Endothelial cell of umbilical vein (primary cell): ENCODE results near the gene CELSR1.

Experiments
- CTCF ChIP-seq, 2 donors: IDR thresholded peaks; 1 replicate in 1 of 2; 2 replicates in 1 of 2; pipeline ENCODE4 v1.5.1; 2011; ENCODE audit warnings: low read length in 2 of 2, mild to moderate bottlenecking in 2 of 2, moderate library complexity in 2 of 2, control low read depth in 1 of 2, inconsistent platforms in 1 of 2, low read depth in 1 of 2; ENCODE audit not compliant: insufficient read depth in 1 of 2; ENCODE audit errors: extremely low read depth in 1 of 2
- EZH2 ChIP-seq: IDR thresholded peaks from 2 replicates; pipeline ENCODE4 v1.6.1; 2012; ENCODE audit warnings: borderline replicate concordance, low read depth, mild to moderate bottlenecking, moderate library complexity, low read length, inconsistent platforms; ENCODE audit not compliant: severe bottlenecking
- FOS ChIP-seq: IDR thresholded peaks from 2 replicates; pipeline ENCODE4 v1.6.1; 2011; ENCODE audit warnings: mild to moderate bottlenecking, low read length, moderate library complexity, borderline replicate concordance; ENCODE audit not compliant: insufficient read depth
- GATA2 ChIP-seq: IDR thresholded peaks from 2 replicates; pipeline ENCODE4 v1.7.0; 2011; ENCODE audit warnings: low read depth, mild to moderate bottlenecking, moderate library complexity, mixed read lengths, low read length; ENCODE audit not compliant: insufficient read length, insufficient read depth
- JUN ChIP-seq: IDR thresholded peaks from 2 replicates; pipeline ENCODE4 v1.6.1; 2011; ENCODE audit warnings: borderline replicate concordance, low read depth; ENCODE audit not compliant: insufficient read length, insufficient read depth
- MAX ChIP-seq: IDR thresholded peaks from 2 replicates; pipeline ENCODE4 v1.6.1; 2011; ENCODE audit not compliant: insufficient read depth, insufficient read length
- POLR2A ChIP-seq: IDR thresholded peaks from 2 replicates; pipeline ENCODE4 v1.6.1; 2012; ENCODE audit warnings: low read depth, mild to moderate bottlenecking, control low read depth, low read length
- POLR2AphosphoS5 ChIP-seq: IDR thresholded peaks from 2 replicates; pipeline ENCODE4 v1.6.1; 2012; ENCODE audit warnings: low read depth, mild to moderate bottlenecking, control low read depth, low read length, moderate library complexity; ENCODE audit not compliant: insufficient read depth

- no peak for TF ChIP-seq EZH2
- TF ChIP-seq CTCF (IDR thresholded peaks at IDR 0.05; ENCODE audit: extremely low read depth in 1 of 2, insufficient read depth in 1 of 2, low read depth in 1 of 2, low read length in 2 of 2): no peak
- no peak for TF ChIP-seq MAX
- no peak for TF ChIP-seq POLR2A
- TF ChIP-seq JUN: no peak
- TF ChIP-seq POLR2AphosphoS5: no peak
- TF ChIP-seq GATA2: no peak
- no peak for TF ChIP-seq FOS
Measured at GRCh38 chr22:46315976-46316375, 221.4 kb downstream of the CELSR1 start.
